ENCODE results near the gene SIGLECL1. TPM values are rescaled to one million over a fixed set of nuclear protein-coding genes. Genes with fewer than 3 reads are reported as not detected.
A peak's percentile ranks its signal among the peaks of the same experiment; 100 is the strongest.
"Not testable (repeated sequence)": the region's sequence is repeated elsewhere in the genome, so short reads cannot be mapped to it uniquely, and the experiment has no call there.

Gene SIGLECL1
- not detected for total RNA-seq

GRCh38 chr19:51250786-51251467 lies at the start of gene SIGLECL1:
TSS of gene SIGLECL1 (plus strand) at chr19:51251080. CDS start at chr19:51264073, 12,993 bp downstream.
- DNase-seq, result no peak
- H3K27me3 Mint-ChIP-seq, result peaks cover 9% of the 10 kb centered on the region
- H3K36me3 Mint-ChIP-seq, result no peaks in the 10 kb centered on the region
- H3K27ac Mint-ChIP-seq, result no peak within 1 kb of the TSS
- no peak within 1 kb of the TSS for H3K4me3 Mint-ChIP-seq
- peaks cover 9% of the 10 kb centered on the region for H3K4me1 Mint-ChIP-seq
- no peaks in the 10 kb centered on the region for H3K9me3 Mint-ChIP-seq

DNA sequence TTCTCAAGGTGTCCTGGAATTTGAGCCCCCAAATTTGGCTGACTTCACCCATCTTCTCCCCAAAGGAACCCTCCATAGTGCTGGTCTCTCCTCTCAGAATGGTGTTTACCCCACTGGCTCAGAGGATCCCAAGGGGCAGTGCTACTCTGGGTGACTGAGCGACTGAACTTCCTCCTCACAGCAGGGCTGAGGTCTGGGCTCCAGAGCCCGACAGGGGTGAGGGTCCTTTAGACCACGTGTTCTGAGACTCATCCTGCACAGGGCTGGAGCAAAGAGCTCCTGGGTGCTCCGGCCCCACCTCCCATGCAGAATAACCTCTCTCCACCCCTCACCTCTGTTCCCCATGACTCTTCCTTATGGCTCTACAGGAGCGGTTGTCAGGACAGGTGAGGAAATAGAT lies 49.2 kb upstream of the SIGLECL1 start:
- no peak for DNase-seq
- no peak overlapping the region for H3K4me3 Mint-ChIP-seq
- no peaks in the 10 kb centered on the region for H3K9me3 Mint-ChIP-seq
- no peaks in the 10 kb centered on the region for H3K4me1 Mint-ChIP-seq
- no peaks in the 10 kb centered on the region for H3K36me3 Mint-ChIP-seq
- H3K27me3 Mint-ChIP-seq, result peaks cover 44% of the 10 kb centered on the region
- H3K27ac Mint-ChIP-seq, result no peak overlapping the region

DNA sequence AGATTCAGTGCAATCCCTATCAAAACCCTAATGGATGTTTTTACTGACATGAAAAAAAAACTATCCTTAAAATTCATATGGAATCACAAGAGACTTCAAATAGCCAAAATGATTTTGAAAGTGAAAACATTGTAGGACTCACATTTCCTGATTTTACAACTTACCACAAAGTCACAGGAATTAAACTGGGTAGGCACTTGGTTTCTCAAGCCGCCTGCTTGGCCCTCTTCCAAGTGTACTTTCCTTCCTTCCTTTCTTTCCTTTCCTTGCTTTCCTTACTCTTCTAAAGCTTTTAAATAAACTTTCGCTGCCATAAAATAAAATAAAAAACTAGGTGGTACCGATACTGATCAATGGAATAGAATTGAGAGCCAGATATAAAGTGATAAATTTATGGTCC lies 47.0 kb upstream of the SIGLECL1 start:
- Mint-ChIP-seq H3K4me1 (peaks cover 4% of the 10 kb centered on the region), H3K4me3 (no peak overlapping the region), H3K36me3 (no peaks in the 10 kb centered on the region), H3K27ac (no peak overlapping the region), H3K9me3 (no peaks in the 10 kb centered on the region), H3K27me3 (peaks cover 55% of the 10 kb centered on the region)
- DNase-seq, result no peak

- DNase-seq, result no peak
- Mint-ChIP-seq H3K36me3 (no peaks in the 10 kb centered on the region), H3K4me3 (no peak overlapping the region), H3K4me1 (peaks cover 4% of the 10 kb centered on the region), H3K27me3 (peaks cover 56% of the 10 kb centered on the region), H3K27ac (no peak overlapping the region), H3K9me3 (no peaks in the 10 kb centered on the region)
Measured at GRCh38 chr19:51204321-51204720, 46.6 kb upstream of the SIGLECL1 start.

DNA sequence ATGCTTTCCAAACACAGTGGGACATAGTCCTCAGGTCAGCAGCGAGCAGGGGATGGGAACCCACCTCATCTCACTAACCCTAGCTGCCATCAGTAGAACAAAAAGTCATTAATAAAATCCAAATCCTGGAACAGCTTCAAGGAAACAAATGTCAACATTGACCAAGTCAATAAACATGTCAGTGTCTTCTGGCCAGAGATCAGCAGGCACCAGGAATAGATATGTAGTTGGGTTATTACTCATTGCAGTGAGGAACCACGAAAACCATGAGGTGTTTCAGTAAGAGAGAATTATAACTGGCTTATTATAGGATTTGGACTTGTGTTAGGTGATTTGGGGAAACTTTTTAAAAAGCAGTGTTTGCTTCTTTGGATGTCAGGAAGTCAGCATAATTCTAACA lies 43.1 kb upstream of the SIGLECL1 start:
- peaks cover 4% of the 10 kb centered on the region for H3K4me1 Mint-ChIP-seq
- no peak for DNase-seq
- no peak overlapping the region for H3K27ac Mint-ChIP-seq
- no peaks in the 10 kb centered on the region for H3K36me3 Mint-ChIP-seq
- no peaks in the 10 kb centered on the region for H3K9me3 Mint-ChIP-seq
- no peak overlapping the region for H3K4me3 Mint-ChIP-seq
- H3K27me3 Mint-ChIP-seq, result peaks cover 41% of the 10 kb centered on the region

GRCh38 chr19:51210191-51210784 lies 40.6 kb upstream of the SIGLECL1 start:
- no peak overlapping the region for H3K4me3 Mint-ChIP-seq
- H3K9me3 Mint-ChIP-seq, result no peaks in the 10 kb centered on the region
- no peak for DNase-seq
- H3K4me1 Mint-ChIP-seq, result peaks cover 4% of the 10 kb centered on the region
- H3K27me3 Mint-ChIP-seq, result peaks cover 24% of the 10 kb centered on the region
- H3K27ac Mint-ChIP-seq, result no peak overlapping the region
- no peaks in the 10 kb centered on the region for H3K36me3 Mint-ChIP-seq

- H3K27me3 Mint-ChIP-seq, result peaks cover 18% of the 10 kb centered on the region
Measured at GRCh38 chr19:51210874-51211361, 40.0 kb upstream of the SIGLECL1 start.

DNA sequence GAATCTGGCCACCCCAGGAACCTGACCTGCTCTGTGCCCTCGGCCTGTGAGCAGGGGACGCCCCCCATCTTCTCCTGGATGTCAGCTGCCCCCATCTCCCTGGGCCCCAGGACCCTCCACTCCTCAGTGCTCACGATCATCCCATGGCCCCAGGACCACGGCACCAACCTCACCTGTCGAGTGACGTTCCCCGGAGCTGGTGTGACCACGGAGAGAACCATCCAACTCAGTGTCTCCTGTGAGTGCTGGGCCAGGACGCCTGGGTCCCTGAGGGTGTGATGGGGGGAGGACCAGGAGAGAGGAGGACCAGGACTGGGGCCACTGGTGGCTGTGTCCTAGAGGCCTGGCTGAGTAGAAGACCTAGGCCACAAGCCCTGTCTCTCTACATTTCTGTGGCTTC lies 39.0 kb upstream of the SIGLECL1 start:
- Mint-ChIP-seq H3K9me3 (no peaks in the 10 kb centered on the region), H3K36me3 (no peaks in the 10 kb centered on the region), H3K4me3 (no peak overlapping the region), H3K27me3 (peaks cover 18% of the 10 kb centered on the region), H3K4me1 (peaks cover 4% of the 10 kb centered on the region), H3K27ac (no peak overlapping the region)
- no peak for DNase-seq

More at GRCh38 chr19:51210874-51211361, 40.0 kb upstream of the SIGLECL1 start:
- H3K27ac Mint-ChIP-seq, H3K4me1 Mint-ChIP-seq, H3K4me3 Mint-ChIP-seq, DNase-seq, H3K36me3 Mint-ChIP-seq, H3K9me3 Mint-ChIP-seq: not testable (repeated sequence)

DNA sequence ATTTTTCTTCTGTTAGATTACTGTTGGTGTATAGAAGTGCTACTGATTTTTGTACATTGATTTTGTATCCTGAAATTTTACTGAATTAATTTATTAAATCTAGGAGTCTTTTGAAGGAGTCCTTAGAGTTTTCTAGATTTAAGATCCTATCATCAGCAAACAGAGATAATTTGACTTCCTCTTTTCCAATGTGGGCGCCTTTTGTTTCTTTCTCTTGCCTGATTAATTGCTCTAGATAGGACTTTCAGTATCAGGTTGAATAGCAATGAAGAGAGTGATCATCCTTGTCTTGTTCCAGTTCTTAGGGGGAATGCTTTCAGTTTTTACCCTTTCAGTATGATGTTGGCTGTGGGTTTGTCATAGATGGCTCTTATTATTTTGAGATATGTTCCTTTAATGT lies 31.6 kb upstream of the SIGLECL1 start:
- no peak for DNase-seq
- H3K36me3 Mint-ChIP-seq, result no peaks in the 10 kb centered on the region
- H3K4me3 Mint-ChIP-seq, result no peak overlapping the region
- H3K27ac Mint-ChIP-seq, result no peak overlapping the region
- peaks cover 25% of the 10 kb centered on the region for H3K27me3 Mint-ChIP-seq
- H3K4me1 Mint-ChIP-seq, result peaks cover 6% of the 10 kb centered on the region
- peaks cover 2% of the 10 kb centered on the region for H3K9me3 Mint-ChIP-seq

DNA sequence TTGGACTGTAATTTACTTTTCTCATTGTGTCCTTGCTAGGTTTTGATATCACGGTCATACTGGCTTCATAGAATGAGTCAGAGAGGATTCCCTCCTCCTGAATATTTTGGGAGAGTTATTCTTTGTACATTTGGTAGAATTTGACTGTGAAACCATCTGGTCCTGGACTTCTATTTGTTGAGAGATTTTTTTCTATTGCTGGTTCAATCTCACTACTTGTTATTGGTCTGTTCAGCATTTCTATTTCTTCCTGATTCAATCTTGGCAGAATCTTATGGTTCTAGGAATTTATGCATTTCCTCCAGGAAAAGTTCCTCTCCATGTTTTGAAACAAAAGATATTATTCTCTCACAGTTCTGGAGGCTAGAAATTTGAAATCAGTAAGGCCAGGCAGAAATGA lies 30.9 kb upstream of the SIGLECL1 start:
- H3K9me3 Mint-ChIP-seq, result peaks cover 2% of the 10 kb centered on the region
- H3K4me3 Mint-ChIP-seq, result no peak overlapping the region
- peaks cover 6% of the 10 kb centered on the region for H3K4me1 Mint-ChIP-seq
- peaks cover 26% of the 10 kb centered on the region for H3K27me3 Mint-ChIP-seq
- H3K27ac Mint-ChIP-seq, result no peak overlapping the region
- DNase-seq, result no peak
- no peaks in the 10 kb centered on the region for H3K36me3 Mint-ChIP-seq

DNA sequence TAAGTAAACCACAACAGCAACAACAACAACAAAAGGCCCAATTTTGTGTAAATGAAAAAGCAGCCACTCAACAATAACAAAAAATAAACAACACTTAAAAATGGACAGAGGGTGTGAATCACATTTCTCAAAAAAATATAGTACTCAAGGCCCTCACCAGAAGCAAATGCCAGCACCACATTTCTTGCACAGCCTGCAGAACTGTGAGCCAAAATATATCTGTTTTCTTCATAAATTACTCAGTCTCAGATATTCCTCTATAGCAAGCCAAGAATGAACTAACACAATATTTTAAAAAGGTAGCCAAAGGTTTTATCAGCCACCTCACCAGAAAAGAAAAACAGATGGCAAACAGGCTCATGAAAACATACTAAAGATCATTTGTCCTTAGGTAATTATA lies 29.9 kb upstream of the SIGLECL1 start:
- Mint-ChIP-seq H3K4me1 (peaks cover 6% of the 10 kb centered on the region), H3K36me3 (no peaks in the 10 kb centered on the region), H3K9me3 (peaks cover 2% of the 10 kb centered on the region), H3K27ac (no peak overlapping the region), H3K4me3 (no peak overlapping the region), H3K27me3 (peaks cover 35% of the 10 kb centered on the region)
- DNase-seq, result no peak

GRCh38 chr19:51224163-51224641 lies 26.7 kb upstream of the SIGLECL1 start:
- Mint-ChIP-seq H3K4me1 (peaks cover 6% of the 10 kb centered on the region), H3K27ac (no peak overlapping the region), H3K36me3 (no peaks in the 10 kb centered on the region), H3K4me3 (no peak overlapping the region), H3K9me3 (no peaks in the 10 kb centered on the region), H3K27me3 (peaks cover 63% of the 10 kb centered on the region)
- no peak for DNase-seq

DNA sequence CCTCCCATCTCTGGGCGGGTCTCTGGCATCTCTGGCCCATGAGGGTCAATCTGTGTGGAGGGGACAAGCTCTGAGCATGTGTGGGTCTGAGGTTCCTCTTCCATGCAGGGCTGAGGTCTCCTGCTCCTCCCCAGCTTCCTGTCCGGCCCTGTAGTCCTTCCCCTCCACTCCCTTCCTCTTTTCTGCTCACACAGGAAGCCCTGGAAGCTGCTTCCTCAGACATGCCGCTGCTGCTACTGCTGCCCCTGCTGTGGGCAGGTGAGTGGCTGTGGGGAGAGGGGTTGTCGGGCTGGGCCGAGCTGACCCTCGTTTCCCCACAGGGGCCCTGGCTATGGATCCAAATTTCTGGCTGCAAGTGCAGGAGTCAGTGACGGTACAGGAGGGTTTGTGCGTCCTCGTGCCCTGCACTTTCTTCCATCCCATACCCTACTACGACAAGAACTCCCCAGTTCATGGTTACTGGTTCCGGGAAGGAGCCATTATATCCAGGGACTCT lies 25.9 kb upstream of the SIGLECL1 start, which contains the start of gene CD33:
CD33 (plus strand) TSS at position 183 of the 496 bp plus-strand sequence; CDS start at position 222, 39 bp downstream.
- Mint-ChIP-seq H3K4me3 (peak within 1 kb of the TSS; percentile 48), H3K27me3 (peaks cover 64% of the 10 kb centered on the region)
- not testable (repeated sequence) for H3K36me3 Mint-ChIP-seq

DNA sequence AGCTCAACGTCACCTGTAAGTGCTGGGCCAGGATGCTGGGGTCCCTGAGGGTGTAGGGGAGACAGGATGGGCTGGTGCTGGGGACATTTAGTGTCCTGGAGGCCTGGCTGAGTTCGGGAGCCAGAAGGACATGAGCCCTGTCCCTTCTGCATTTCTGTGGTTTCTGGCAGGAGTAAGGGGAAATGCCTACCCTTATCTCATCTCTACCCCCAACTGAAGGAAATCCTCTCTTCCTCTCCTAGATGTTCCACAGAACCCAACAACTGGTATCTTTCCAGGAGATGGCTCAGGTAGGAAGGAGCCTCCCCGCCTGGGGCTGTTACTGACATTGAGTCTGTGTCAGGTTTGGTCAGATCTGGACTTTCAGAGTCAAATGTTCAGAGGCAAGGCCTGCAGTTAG lies 24.8 kb upstream of the SIGLECL1 start:
- peaks cover 67% of the 10 kb centered on the region for H3K27me3 Mint-ChIP-seq
- no peak overlapping the region for H3K4me3 Mint-ChIP-seq
- H3K36me3 Mint-ChIP-seq, result no peaks in the 10 kb centered on the region
- no peaks in the 10 kb centered on the region for H3K9me3 Mint-ChIP-seq
- H3K4me1 Mint-ChIP-seq, result no peaks in the 10 kb centered on the region
- no peak overlapping the region for H3K27ac Mint-ChIP-seq
- DNase-seq, result no peak

More for the DNA sequence above, 25.9 kb upstream of the SIGLECL1 start, which contains the start of gene CD33:
- H3K4me1 Mint-ChIP-seq, DNase-seq, H3K9me3 Mint-ChIP-seq, H3K27ac Mint-ChIP-seq: not testable (repeated sequence)

GRCh38 chr19:51227326-51227725 lies 23.6 kb upstream of the SIGLECL1 start:
- Mint-ChIP-seq H3K27me3 (peaks cover 68% of the 10 kb centered on the region), H3K27ac (no peak overlapping the region), H3K4me1 (no peaks in the 10 kb centered on the region), H3K9me3 (no peaks in the 10 kb centered on the region), H3K36me3 (no peaks in the 10 kb centered on the region), H3K4me3 (no peak overlapping the region)
- no peak for DNase-seq
